ENCODE results near the gene TCEANC.

Gene TCEANC

GRCh38 chrX:13688384-13688957 is 35.5 kb downstream of the TCEANC start:
- ChIA-PET POLR2A (interaction anchor here (1.1 kb wide), 1 partner anchor 47 kb away, joined by 3 read pairs; no protein-coding TSS in a partner anchor), CTCF (interaction anchor here (1.2 to 1.7 kb wide), 2 partner anchors 22 to 182 kb away, joined by 5 read pairs; no protein-coding TSS in a partner anchor)
- DNase-seq (ENCODE audit: low read depth, low spot score), result no peak
- TF ChIP-seq CTCF (IDR thresholded peaks at IDR 0.05; ENCODE audit: insufficient read depth, low read length, missing control alignments), result no peak
- peak overlapping the region; percentile 72 for H3K4me3 ChIP-seq (ENCODE audit: low read depth, low read length)

- H3K4me3 ChIP-seq (ENCODE audit: low read depth, low read length), result peak within 1 kb of the TSS; percentile 72
- ChIA-PET CTCF (interaction anchor here (1.2 to 1.7 kb wide), 2 partner anchors 22 to 182 kb away, joined by 5 read pairs; no protein-coding TSS in a partner anchor), POLR2A (interaction anchor here (1.1 kb wide), 1 partner anchor 46 kb away, joined by 3 read pairs; no protein-coding TSS in a partner anchor)
- peak; percentile 0 for TF ChIP-seq CTCF (IDR thresholded peaks at IDR 0.05; ENCODE audit: insufficient read depth, low read length, missing control alignments)
- no peak for DNase-seq (ENCODE audit: low read depth, low spot score)
Measured at GRCh38 chrX:13688958-13689740, 36.2 kb downstream of the TCEANC start, which contains the start of gene RAB9A. TSS of gene RAB9A (plus strand) at chrX:13689128. CDS start at chrX:13708747, 19,619 bp downstream.

GRCh38 chrX:13689741-13690211 is 36.8 kb downstream of the TCEANC start:
- DNase-seq (ENCODE audit: low read depth, low spot score), result no peak
- POLR2A ChIA-PET, result no interaction called here
- CTCF ChIA-PET, result no interaction called here
- TF ChIP-seq CTCF (IDR thresholded peaks at IDR 0.05; ENCODE audit: insufficient read depth, low read length, missing control alignments), result no peak
- H3K4me3 ChIP-seq (ENCODE audit: low read depth, low read length), result peak overlapping the region; percentile 72

- TF ChIP-seq CTCF (IDR thresholded peaks at IDR 0.05; ENCODE audit: insufficient read depth, low read length, missing control alignments), result no peak
- peak overlapping the region; percentile 72 for H3K4me3 ChIP-seq (ENCODE audit: low read depth, low read length)
- POLR2A ChIA-PET, result no interaction called here
- CTCF ChIA-PET, result interaction anchor here (1.9 kb wide), 1 partner anchor 15 kb away, joined by 4 read pairs; no protein-coding TSS in a partner anchor
- no peak for DNase-seq (ENCODE audit: low read depth, low spot score)
Measured at GRCh38 chrX:13690836-13691235, 37.9 kb downstream of the TCEANC start.

- ChIA-PET POLR2A (no interaction called here), CTCF (interaction anchor here (1.7 to 1.9 kb wide), 2 partner anchors 14 to 185 kb away, joined by 4 to 5 read pairs; no protein-coding TSS in a partner anchor)
- no peak for TF ChIP-seq CTCF (IDR thresholded peaks at IDR 0.05; ENCODE audit: insufficient read depth, low read length, missing control alignments)
- no peak overlapping the region for H3K4me3 ChIP-seq (ENCODE audit: low read depth, low read length)
- no peak for DNase-seq (ENCODE audit: low read depth, low spot score)
Measured at GRCh38 chrX:13691841-13692371, 39.0 kb downstream of the TCEANC start.

All from AG04449 (cell line).